ENCODE measurements around the gene TJAP1.
"Not testable (repeated sequence)": the region's sequence is repeated elsewhere in the genome, so short reads cannot be mapped to it uniquely, and the experiment has no call there.

TJAP1 gene

GRCh38 chr6:43488667-43489276 is 11.4 kb downstream of the TJAP1 start:
- no peak for DNase-seq

DNA sequence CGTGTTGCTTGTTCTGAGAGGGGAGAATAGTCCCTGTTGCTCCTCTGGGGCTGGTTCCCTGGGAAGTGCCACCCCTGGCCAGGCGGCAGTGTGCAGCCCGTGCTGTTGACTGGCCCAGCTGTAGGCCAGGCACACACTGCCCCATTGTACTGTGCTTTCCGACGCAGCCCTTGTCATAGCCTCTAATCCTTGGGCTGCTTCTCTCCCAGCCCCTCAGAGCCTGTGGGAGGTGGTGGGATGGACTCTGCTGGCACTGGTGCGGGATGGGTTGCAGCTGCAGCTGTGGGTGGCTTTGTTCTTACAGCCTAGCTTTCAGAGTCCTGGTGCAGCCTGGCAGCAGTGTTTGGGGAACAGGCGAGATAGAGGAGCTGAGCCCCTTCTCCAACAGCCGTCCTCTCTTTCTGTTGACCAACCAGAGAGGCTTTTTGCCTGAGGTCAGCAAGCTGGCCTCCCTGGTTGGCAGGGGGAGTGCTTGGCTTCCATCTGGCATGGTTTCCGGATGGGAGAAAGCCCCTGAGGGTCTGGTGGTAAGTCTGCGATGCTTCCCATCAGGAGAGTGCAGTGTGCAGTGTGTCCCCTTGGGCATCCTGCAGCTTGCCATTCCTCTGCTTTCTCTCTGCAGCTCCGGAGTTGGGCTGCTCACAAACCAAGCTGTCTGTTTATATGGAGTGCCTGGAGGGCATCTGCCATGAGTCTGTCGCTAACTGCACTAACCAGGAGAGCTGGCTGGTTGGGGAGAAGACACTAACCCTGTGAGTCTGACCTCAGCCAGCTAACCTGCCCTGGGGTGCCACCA is 12.1 kb downstream of the TJAP1 start:
- no peak for DNase-seq

DNA sequence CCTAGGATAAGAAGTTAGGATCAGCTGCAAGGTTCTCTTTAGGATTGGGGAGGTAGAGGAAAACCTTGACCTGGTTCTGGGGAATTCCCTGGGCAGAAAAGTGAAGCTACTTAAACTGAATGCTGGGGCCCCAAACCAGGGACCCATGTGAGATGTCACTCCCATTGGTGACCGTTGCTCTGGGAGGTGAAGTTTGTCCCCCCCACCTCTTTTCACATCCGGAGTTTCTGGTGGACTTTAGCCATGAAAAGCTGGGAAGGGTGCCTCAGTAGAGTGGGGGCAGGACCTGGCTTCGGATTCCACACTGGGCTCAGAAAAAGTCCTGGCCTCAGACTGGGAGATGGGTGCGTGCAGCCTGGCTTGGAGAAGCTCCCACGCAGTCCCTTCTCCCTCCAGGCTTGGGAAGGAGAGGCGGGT is 13.2 kb downstream of the TJAP1 start:
- no peak for DNase-seq

- peak; percentile 22 for DNase-seq
Observed at GRCh38 chr6:43491750-43492661, 14.6 kb downstream of the TJAP1 start.

GRCh38 chr6:43492673-43493072 is 15.3 kb downstream of the TJAP1 start:
- no peak for DNase-seq

- DNase-seq = no peak
Observed at GRCh38 chr6:43493230-43493629, 15.9 kb downstream of the TJAP1 start.

DNA sequence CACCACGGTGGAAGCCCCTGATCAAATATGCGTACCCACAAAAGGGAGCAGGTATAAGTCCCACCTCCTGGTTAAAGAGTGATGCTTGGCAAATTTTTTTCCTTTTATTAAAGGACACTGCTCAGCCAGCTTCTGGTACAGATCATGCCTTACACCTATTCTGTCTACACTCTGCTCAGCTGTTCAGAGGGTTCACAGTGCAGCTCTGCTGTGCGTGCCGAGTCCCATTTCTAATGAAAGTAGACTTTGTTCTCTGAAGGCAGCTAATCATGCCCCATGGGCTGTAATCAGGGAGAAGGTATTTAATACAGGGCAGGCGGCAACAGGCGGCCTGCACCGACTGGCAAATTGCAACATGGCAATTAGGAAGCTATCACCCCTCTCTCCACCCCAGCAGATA is 16.5 kb downstream of the TJAP1 start:
- DNase-seq = no peak

DNA sequence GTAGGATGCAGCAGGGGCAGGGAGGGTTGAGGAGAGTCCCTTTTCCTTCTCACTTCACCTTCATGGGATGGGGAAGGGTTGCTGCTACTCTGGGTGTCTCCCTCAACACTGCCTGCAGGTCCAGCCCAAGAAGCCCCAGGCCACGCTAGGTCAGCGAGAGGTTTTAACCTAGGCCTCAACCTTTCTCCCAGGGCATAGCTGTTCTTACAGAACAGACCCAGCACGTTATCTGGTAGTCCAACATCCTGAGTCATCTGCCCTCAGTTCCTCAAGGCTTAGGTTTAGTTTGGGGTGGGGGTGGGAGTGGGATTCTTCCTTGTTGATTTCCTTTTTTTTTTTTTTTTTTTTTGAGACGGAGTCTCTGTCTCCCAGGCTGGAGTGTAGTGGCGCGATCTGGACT is 17.0 kb downstream of the TJAP1 start:
- DNase-seq = no peak

GRCh38 chr6:43494766-43495165 is 17.4 kb downstream of the TJAP1 start:
- no peak for DNase-seq

GRCh38 chr6:43495409-43495941 is 18.1 kb downstream of the TJAP1 start:
- DNase-seq = no peak

GRCh38 chr6:43496370-43497128 is 19.2 kb downstream of the TJAP1 start:
- peak; percentile 17 for DNase-seq

GRCh38 chr6:43497129-43497396 is 19.7 kb downstream of the TJAP1 start:
- DNase-seq = no peak

GRCh38 chr6:43497689-43498088 is 20.3 kb downstream of the TJAP1 start:
- DNase-seq = no peak

DNA sequence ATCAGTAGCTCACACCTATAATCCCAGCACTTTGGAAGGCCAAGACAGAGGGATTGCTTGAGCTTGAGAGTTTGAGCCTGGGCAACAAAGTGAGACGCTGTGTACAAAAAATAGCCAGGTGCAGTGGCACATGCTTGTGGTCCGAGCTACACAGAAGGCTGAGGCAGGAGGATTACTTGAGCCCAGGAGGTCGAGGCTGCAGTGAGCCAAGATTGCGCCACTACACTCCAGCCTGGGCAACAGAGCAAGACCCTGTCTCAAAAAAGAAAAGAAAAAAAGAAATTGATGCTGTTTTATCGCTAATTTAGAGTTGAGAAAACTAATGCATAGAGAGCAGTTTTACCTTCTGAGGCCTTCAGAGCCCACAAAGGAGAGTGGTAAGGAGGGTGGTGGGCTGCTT is 20.9 kb downstream of the TJAP1 start:
- not testable (repeated sequence) for DNase-seq

GRCh38 chr6:43499028-43499815 is 21.9 kb downstream of the TJAP1 start:
- DNase-seq = no peak

DNA sequence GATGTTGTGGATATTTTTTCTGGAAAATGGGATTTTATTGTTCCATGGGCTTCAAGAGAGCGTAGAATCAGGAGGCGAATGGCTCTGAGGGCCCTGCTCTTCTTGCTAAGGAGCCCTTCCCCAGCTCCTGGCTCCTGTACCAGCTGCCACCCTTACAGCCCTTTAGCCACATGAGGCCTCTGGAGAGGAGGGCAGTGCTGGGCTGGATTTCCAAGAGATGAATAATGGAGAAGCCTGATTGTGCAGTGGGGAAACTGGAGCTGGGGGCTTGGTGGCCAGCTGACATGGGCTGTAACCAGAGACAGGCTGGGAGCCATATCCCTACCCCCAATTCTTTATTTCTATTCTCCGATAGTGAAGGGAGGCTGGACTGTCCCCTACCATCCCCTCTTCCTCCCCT is 23.6 kb downstream of the TJAP1 start:
- no peak for DNase-seq

- no peak for DNase-seq
Observed at GRCh38 chr6:43502666-43503065, 25.3 kb downstream of the TJAP1 start.

- no peak for DNase-seq
Observed at GRCh38 chr6:43503443-43503842, 26.1 kb downstream of the TJAP1 start.

GRCh38 chr6:43504756-43505593 is 27.6 kb downstream of the TJAP1 start:
- DNase-seq = no peak

DNA sequence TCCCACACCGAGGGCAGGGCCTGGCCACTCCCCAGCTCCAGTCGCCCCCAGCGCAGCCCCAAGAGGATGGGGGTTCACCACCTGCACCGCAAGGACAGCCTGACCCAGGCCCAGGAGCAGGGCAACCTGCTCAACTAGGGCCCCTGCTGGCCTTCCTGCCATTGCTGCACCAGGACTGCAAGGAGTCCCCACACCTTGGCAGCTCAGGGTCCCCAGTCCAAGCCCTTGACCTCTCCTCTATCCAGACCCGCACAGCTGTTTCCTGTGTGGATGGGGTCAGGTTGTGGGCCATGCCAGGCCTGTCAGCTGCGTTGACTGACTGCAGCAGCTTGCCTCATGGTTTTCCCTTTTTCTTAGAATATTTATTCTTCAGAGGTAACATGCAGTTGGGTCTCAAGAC is 28.3 kb downstream of the TJAP1 start:
- DNase-seq = no peak

GRCh38 chr6:43506171-43506570 is 28.8 kb downstream of the TJAP1 start:
- no peak for DNase-seq
